ENCODE data around the gene LCE7A.

The LCE7A gene

GRCh38 chr1:152879559-152880198, 19.9 kb downstream of the LCE7A start:
- FAIRE-seq (no peak), DNase-seq (ENCODE audit: extremely low spot score, insufficient read length, low read depth) (no peak)

DNA sequence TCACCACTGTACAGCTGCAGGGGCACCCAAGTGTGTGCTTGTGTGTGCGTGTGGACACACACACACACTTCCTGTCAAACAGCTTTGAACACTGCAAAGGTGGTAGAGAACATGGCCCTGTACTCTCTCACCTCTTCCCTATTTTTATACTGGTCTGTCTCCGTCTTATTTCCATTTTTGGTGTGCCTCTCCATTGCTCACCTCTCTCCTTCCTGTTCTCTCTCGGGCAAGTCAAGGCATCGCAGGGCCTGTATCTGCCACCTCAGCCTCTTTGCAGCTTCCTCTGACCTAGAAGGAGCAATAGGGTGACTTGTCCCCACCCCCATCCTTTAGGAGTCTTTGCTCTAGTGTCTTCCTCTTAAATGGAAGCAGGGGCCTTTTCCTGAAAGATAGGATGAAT, 20.5 kb downstream of the LCE7A start:
- no peak for DNase-seq (ENCODE audit: extremely low spot score, insufficient read length, low read depth)
- FAIRE-seq, result peak; percentile 15

- DNase-seq (ENCODE audit: extremely low spot score, insufficient read length, low read depth), result no peak
- peak; percentile 77 for FAIRE-seq
These were observed 21.1 kb downstream of the LCE7A start for GRCh38 chr1:152880907-152881306.

DNA sequence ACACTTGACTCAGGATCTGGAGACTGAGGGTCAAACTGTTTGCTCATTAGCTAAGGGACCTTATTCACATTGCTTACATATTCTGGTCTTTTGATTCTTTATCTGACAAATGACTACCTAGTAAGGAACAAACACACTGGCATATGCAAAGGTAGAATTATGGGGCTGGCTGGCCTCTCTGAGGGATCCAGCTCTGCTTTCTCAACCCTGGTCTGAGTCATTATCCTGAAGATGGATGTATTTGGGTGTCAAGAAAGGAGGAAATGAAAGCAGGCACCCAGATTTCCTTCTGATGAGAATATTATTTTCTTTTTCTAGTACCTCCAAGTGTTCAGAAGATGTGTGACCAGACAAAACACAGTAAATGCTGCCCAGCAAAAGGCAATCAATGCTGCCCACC, 24.3 kb downstream of the LCE7A start:
- FAIRE-seq, result no peak

DNA sequence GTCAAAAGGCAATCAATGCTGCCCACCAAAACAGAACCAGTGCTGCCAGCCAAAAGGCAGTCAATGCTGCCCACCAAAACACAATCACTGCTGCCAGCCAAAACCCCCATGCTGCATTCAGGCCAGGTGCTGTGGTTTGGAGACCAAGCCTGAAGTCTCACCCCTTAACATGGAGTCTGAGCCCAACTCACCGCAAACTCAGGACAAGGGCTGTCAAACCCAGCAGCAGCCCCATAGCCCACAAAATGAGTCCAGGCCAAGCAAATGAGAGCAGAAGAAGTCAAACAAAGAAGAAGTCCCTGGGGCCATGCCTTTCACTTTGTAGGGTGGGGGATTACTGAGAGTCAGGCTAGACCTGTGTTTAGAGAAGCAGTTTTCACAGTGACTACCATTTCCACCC, 24.7 kb downstream of the LCE7A start:
- DNase-seq (ENCODE audit: extremely low spot score, insufficient read length, low read depth), result no peak
- no peak for FAIRE-seq

More for the DNA sequence above, 24.3 kb downstream of the LCE7A start:
- DNase-seq (ENCODE audit: extremely low spot score, insufficient read length, low read depth), result no peak

DNA sequence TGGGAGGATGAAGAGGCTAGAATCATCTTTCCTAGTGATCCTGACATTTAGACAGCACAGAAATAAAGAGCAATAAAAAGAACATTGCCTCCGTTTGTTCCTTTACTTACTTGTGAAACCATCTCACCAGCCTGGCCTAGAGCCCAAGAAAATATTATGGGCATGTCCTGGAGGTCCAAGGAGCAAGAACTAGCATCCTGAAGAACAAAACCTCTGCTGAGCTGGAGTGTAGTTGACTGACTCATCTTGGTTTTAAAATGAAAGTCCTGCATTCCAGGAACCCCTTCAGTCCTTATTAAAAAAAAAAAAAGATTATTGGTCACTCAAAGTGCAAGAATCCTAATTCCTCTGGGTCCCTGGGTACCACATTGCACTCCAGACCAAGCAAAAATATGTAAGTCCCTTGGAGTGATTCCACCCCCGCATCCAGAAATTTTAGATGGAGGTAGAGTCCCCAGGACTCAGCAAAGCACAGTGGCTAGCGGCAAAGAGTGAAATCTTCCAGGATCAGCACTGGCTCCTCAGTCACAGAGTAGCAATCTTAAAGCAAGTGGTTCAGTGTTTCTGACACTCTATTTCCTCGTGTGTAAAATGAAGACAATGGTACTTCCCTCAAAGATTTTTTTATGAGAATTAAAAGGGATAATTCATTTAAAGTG, 25.3 kb downstream of the LCE7A start:
- DNase-seq (ENCODE audit: extremely low spot score, insufficient read length, low read depth) (no peak), FAIRE-seq (no peak)

GRCh38 chr1:152886085-152886484, 26.3 kb downstream of the LCE7A start:
- DNase-seq (ENCODE audit: extremely low spot score, insufficient read length, low read depth), result no peak
- FAIRE-seq, result no peak

DNA sequence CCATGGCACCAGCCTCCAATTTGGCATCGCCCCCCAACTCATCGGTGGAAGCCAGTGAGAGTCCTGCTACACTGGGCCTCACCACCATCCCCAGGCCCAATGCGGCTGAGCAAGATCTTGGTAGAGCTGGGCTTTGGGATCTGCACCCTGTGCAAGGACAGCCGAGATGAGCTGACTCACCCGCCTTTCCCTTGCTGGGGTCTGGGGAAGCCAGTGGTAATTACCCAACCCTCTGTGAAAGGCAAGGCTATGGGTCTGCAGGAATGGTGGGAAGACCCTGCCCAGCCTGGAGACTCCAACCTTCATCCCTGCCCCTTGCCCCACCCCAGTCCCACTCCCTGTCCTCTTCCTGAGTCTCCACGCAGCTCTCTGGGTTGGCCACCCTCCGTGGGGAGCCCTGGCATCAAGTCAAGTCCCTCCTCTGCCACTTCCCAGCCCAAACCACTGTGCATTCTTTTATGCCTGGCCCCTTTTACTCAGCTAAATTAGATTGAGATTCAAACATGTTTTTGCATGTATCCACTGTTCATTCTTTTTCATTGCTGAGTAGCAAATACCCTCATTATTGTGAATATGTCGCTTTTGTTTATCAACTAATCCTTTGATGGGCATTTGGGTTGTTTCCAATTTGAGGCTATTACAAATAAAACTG, 27.1 kb downstream of the LCE7A start:
- FAIRE-seq, result no peak
- DNase-seq (ENCODE audit: extremely low spot score, insufficient read length, low read depth), result no peak

- FAIRE-seq (no peak), DNase-seq (ENCODE audit: extremely low spot score, insufficient read length, low read depth) (no peak)
These were observed 28.3 kb downstream of the LCE7A start for GRCh38 chr1:152888126-152888525.

DNA sequence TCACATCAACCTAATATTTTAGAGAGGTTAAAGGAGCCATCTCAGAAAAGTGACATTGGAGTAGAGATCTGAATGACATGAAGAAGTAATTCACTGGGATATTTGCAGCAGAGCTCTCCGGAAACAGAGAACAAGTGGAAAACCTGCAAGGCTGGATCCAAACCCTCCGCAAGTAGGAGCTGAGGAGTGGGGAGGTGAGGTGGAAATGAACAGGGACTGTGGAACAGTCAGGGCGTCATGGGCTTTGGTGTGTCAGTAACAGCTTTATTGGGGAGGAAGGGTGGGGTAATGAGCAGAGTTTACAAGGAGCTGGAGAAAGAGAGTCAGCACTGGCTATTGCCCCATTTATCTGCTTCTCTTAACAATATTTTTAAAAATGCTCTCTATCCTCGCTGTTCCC, 39.2 kb downstream of the LCE7A start:
- FAIRE-seq (no peak), DNase-seq (ENCODE audit: extremely low spot score, insufficient read length, low read depth) (no peak)

GRCh38 chr1:152899883-152900282, 40.1 kb downstream of the LCE7A start:
- DNase-seq (ENCODE audit: extremely low spot score, insufficient read length, low read depth), result no peak
- no peak for FAIRE-seq

DNA sequence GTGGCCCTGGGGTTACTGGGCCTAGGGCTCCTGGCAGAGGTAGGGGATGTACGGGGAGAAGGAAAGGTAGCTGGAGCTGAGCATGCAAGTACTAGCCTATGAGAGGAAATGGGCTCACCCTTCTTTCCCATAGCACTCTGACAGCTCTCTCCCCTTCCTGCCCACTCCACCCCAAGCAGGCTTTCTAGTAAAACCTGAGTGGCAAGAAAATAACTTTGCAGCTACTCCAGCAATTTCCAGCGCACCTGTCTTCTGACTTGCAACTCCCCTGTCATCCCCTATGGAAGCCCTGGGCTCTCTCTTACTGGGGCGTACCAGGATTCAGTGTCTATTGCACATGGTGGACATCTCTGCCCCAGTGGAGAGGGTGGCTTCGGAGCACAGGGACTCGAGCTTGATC, 41.8 kb downstream of the LCE7A start:
- DNase-seq (ENCODE audit: extremely low spot score, insufficient read length, low read depth), result no peak
- FAIRE-seq, result no peak

GRCh38 chr1:152902636-152903035, 42.8 kb downstream of the LCE7A start:
- FAIRE-seq, result no peak
- no peak for DNase-seq (ENCODE audit: extremely low spot score, insufficient read length, low read depth)

DNA sequence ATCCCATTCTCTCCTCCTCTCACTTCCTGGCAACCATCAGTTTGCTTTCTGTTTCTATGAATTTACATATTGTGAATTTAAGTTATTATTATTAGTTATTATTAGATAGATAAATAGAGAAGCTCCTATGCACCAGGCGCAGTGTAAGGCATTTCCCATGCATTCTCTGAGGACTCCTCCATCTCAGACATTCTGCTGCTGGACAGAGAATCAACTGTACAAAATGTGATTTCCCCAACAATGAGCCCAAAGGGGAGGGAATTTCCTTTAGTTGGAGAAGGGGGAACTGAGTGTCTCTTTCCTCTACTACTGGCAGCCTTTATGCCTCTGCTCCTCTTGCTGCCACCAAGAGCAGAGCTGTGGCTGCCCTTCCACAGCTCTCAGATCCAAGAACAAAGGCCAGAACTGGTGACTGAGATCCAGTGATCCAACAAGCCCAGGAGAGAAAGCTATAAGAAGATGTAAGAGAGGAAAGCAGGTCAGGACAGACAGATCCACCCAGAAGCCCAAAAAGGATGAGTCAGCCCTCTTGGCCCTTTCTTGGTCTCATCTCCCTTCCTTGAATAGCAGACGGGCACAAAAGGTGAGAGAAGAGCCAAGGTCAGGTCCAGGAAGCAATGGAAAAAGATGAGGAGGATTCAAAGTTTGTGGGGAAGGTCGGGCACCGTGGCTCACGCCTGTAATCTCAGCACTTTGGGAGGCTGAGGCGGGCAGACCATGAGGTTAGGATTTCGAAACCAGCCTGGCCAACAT, 45.1 kb downstream of the LCE7A start:
- FAIRE-seq (no peak), DNase-seq (ENCODE audit: extremely low spot score, insufficient read length, low read depth) (no peak)

GRCh38 chr1:152906023-152906565, 46.3 kb downstream of the LCE7A start:
- no peak for FAIRE-seq
- DNase-seq (ENCODE audit: extremely low spot score, insufficient read length, low read depth), result no peak

- peak; percentile 57 for FAIRE-seq
These were observed 48.1 kb downstream of the LCE7A start, which contains the start of gene IVL for GRCh38 chr1:152907686-152908601. TSS of gene IVL (plus strand) at chr1:152908546. CDS start at chr1:152909798, 1,252 bp downstream.

GRCh38 chr1:152909206-152909605, 49.4 kb downstream of the LCE7A start:
- no peak for DNase-seq (ENCODE audit: extremely low spot score, insufficient read length, low read depth)
- FAIRE-seq, result no peak

More at GRCh38 chr1:152907686-152908601, 48.1 kb downstream of the LCE7A start, which contains the start of gene IVL:
- DNase-seq (ENCODE audit: extremely low spot score, insufficient read length, low read depth), result peak; percentile 5

All from GM18507 (cell line).